Measurements from ENCODE around the gene SLPI. TPM values are rescaled to one million over a fixed set of nuclear protein-coding genes. Genes with fewer than 3 reads are reported as not detected.

SLPI gene
- total and polyA plus RNA-seq, 2 experiments from 2014 or later: not detected

DNA sequence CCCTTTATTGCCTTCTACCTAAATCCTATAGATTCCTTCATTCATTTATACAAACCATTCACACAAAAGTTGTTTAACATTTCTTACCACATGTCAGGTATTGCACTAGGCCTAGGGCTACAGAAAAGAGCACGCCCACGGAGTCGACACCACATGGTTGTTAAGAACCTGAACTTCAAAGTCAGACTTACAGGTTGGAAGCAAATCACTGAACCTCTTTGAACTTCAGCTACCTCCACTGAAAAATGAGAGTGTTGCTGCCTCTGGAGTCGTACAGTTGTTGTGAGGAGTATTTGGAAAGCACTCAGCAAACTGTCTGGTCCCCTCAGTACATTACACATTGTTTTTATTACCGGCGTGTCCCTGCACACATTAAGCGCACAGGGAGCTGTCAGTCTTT is 3.3 kb upstream of the SLPI start:
- Mint-ChIP-seq H3K4me3 (no peak overlapping the region), H3K36me3 (ENCODE audit: low read depth) (no peaks in the 10 kb centered on the region), H3K27me3 (ENCODE audit: insufficient read depth, low read depth, poor library complexity) (no peaks in the 10 kb centered on the region), H3K4me1 (peaks cover 9% of the 10 kb centered on the region), H3K9me3 (no peaks in the 10 kb centered on the region), H3K27ac (no peak overlapping the region)
- Histone ChIP-seq H4K20me1 (replicated peaks; ENCODE audit: insufficient read depth) (no peaks in the 10 kb centered on the region), H3K27ac (ENCODE audit: low read depth) (no peak overlapping the region), H3K4me1 (ENCODE audit: insufficient read depth) (peaks cover 7% of the 10 kb centered on the region), H3K27me3 (ENCODE audit: insufficient read depth) (no peaks in the 10 kb centered on the region), H2AFZ (no peak overlapping the region), H3K9me2 (ENCODE audit: insufficient read depth) (peaks cover 3% of the 10 kb centered on the region; the same call in 1 of the 2 replicates), H3F3A (replicated peaks; ENCODE audit: low read depth) (no peaks in the 10 kb centered on the region), H3K4me2 (no peak overlapping the region), H3K79me2 (replicated peaks; ENCODE audit: insufficient read depth) (no peaks in the 10 kb centered on the region), H3K4me3 (no peak overlapping the region), H3K36me3 (ENCODE audit: insufficient read depth) (no peaks in the 10 kb centered on the region)
- no peak for DNase-seq (ENCODE audit: low spot score)
- no peak for ATAC-seq
- TF ChIP-seq EZH2phosphoT487 (IDR thresholded peaks at IDR 0.05; ENCODE audit: unreplicated experiment) (no peak), NANOG (IDR thresholded peaks at IDR 0.05; ENCODE audit: borderline replicate concordance) (no peak), ZNF114 (CRISPR knock-in tag; IDR thresholded peaks at IDR 0.05) (no peak)
- TF ChIP-seq, protein P1, sequence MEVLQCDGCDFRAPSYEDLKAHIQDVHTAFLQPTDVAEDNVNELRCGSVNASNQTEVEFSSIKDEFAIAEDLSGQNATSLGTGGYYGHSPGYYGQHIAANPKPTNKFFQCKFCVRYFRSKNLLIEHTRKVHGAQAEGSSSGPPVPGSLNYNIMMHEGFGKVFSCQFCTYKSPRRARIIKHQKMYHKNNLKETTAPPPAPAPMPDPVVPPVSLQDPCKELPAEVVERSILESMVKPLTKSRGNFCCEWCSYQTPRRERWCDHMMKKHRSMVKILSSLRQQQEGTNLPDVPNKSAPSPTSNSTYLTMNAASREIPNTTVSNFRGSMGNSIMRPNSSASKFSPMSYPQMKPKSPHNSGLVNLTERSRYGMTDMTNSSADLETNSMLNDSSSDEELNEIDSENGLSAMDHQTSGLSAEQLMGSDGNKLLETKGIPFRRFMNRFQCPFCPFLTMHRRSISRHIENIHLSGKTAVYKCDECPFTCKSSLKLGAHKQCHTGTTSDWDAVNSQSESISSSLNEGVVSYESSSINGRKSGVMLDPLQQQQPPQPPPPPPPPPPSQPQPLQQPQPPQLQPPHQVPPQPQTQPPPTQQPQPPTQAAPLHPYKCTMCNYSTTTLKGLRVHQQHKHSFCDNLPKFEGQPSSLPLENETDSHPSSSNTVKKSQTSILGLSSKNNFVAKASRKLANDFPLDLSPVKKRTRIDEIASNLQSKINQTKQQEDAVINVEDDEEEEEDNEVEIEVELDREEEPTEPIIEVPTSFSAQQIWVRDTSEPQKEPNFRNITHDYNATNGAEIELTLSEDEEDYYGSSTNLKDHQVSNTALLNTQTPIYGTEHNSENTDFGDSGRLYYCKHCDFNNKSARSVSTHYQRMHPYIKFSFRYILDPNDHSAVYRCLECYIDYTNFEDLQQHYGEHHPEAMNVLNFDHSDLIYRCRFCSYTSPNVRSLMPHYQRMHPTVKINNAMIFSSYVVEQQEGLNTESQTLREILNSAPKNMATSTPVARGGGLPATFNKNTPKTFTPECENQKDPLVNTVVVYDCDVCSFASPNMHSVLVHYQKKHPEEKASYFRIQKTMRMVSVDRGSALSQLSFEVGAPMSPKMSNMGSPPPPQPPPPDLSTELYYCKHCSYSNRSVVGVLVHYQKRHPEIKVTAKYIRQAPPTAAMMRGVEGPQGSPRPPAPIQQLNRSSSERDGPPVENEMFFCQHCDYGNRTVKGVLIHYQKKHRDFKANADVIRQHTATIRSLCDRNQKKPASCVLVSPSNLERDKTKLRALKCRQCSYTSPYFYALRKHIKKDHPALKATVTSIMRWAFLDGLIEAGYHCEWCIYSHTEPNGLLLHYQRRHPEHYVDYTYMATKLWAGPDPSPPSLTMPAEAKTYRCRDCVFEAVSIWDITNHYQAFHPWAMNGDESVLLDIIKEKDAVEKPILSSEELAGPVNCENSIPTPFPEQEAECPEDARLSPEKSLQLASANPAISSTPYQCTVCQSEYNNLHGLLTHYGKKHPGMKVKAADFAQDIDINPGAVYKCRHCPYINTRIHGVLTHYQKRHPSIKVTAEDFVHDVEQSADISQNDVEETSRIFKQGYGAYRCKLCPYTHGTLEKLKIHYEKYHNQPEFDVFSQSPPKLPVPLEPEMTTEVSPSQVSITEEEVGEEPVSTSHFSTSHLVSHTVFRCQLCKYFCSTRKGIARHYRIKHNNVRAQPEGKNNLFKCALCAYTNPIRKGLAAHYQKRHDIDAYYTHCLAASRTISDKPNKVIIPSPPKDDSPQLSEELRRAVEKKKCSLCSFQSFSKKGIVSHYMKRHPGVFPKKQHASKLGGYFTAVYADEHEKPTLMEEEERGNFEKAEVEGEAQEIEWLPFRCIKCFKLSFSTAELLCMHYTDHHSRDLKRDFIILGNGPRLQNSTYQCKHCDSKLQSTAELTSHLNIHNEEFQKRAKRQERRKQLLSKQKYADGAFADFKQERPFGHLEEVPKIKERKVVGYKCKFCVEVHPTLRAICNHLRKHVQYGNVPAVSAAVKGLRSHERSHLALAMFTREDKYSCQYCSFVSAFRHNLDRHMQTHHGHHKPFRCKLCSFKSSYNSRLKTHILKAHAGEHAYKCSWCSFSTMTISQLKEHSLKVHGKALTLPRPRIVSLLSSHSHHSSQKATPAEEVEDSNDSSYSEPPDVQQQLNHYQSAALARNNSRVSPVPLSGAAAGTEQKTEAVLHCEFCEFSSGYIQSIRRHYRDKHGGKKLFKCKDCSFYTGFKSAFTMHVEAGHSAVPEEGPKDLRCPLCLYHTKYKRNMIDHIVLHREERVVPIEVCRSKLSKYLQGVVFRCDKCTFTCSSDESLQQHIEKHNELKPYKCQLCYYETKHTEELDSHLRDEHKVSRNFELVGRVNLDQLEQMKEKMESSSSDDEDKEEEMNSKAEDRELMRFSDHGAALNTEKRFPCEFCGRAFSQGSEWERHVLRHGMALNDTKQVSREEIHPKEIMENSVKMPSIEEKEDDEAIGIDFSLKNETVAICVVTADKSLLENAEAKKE (CRISPR knock-in tag; IDR thresholded peaks at IDR 0.05): no peak
- TF ChIP-seq, protein P2, sequence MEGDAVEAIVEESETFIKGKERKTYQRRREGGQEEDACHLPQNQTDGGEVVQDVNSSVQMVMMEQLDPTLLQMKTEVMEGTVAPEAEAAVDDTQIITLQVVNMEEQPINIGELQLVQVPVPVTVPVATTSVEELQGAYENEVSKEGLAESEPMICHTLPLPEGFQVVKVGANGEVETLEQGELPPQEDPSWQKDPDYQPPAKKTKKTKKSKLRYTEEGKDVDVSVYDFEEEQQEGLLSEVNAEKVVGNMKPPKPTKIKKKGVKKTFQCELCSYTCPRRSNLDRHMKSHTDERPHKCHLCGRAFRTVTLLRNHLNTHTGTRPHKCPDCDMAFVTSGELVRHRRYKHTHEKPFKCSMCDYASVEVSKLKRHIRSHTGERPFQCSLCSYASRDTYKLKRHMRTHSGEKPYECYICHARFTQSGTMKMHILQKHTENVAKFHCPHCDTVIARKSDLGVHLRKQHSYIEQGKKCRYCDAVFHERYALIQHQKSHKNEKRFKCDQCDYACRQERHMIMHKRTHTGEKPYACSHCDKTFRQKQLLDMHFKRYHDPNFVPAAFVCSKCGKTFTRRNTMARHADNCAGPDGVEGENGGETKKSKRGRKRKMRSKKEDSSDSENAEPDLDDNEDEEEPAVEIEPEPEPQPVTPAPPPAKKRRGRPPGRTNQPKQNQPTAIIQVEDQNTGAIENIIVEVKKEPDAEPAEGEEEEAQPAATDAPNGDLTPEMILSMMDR (conservative IDR thresholded peaks at IDR 0.05; ENCODE audit: low read depth in 2 of 2): no peak
- TF ChIP-seq, protein P3, sequence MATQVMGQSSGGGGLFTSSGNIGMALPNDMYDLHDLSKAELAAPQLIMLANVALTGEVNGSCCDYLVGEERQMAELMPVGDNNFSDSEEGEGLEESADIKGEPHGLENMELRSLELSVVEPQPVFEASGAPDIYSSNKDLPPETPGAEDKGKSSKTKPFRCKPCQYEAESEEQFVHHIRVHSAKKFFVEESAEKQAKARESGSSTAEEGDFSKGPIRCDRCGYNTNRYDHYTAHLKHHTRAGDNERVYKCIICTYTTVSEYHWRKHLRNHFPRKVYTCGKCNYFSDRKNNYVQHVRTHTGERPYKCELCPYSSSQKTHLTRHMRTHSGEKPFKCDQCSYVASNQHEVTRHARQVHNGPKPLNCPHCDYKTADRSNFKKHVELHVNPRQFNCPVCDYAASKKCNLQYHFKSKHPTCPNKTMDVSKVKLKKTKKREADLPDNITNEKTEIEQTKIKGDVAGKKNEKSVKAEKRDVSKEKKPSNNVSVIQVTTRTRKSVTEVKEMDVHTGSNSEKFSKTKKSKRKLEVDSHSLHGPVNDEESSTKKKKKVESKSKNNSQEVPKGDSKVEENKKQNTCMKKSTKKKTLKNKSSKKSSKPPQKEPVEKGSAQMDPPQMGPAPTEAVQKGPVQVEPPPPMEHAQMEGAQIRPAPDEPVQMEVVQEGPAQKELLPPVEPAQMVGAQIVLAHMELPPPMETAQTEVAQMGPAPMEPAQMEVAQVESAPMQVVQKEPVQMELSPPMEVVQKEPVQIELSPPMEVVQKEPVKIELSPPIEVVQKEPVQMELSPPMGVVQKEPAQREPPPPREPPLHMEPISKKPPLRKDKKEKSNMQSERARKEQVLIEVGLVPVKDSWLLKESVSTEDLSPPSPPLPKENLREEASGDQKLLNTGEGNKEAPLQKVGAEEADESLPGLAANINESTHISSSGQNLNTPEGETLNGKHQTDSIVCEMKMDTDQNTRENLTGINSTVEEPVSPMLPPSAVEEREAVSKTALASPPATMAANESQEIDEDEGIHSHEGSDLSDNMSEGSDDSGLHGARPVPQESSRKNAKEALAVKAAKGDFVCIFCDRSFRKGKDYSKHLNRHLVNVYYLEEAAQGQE (IDR thresholded peaks at IDR 0.05; ENCODE audit: unreplicated experiment): no peak

Data from GM23338 (cell line).